ENCODE results near the gene RAPSN. TPM values are rescaled to one million over a fixed set of nuclear protein-coding genes. Genes with fewer than 3 reads are reported as not detected.

Gene RAPSN
- polyA plus RNA-seq, 3 donors = 1.2 TPM; not detected in 2

- Histone ChIP-seq H3K79me2 (ENCODE audit: insufficient read depth, low read length) (peaks cover 40% of the 10 kb centered on the region), H4K20me1 (ENCODE audit: insufficient read depth, low read length) (peaks cover 75% of the 10 kb centered on the region), H2AFZ (ENCODE audit: insufficient read depth, low read depth, low read length, poor library complexity, severe bottlenecking) (no peak overlapping the region), H3K4me3 (replicated peaks in 1 of 3; ENCODE audit: low read depth in 2 of 3, low read length in 3 of 3) (no peak overlapping the region), H3K9ac (ENCODE audit: insufficient read depth, low read length, poor library complexity, severe bottlenecking) (no peak overlapping the region), H3K27me3 (ENCODE audit: control insufficient read depth in 2 of 2, insufficient read depth in 2 of 2, low read length in 2 of 2) (no peaks in the 10 kb centered on the region), H3K27ac (ENCODE audit: low read depth in 1 of 2, low read length in 2 of 2) (peak overlapping the region in 1 of 2 donors; percentile 64), H3K4me1 (ENCODE audit: control insufficient read depth in 1 of 2, insufficient read depth in 2 of 2, low read length in 2 of 2) (peaks cover 16 to 18% of the 10 kb centered on the region in 2 donors), H3K4me2 (replicated peaks; ENCODE audit: extremely low read depth, low read length, poor library complexity, severe bottlenecking) (no peak overlapping the region), H3K36me3 (replicated peaks in 1 of 2; ENCODE audit: control insufficient read depth in 1 of 2, insufficient read depth in 2 of 2, low read length in 2 of 2) (peaks cover 91 to 97% of the 10 kb centered on the region in 2 donors), H3K9me3 (replicated peaks in 1 of 2; ENCODE audit: control insufficient read depth in 1 of 2, insufficient read depth in 1 of 2, low read length in 2 of 2) (no peaks in the 10 kb centered on the region)
- no peak overlapping the region for H3K4me3 Mint-ChIP-seq
- H3K27me3 Mint-ChIP-seq (ENCODE audit: low read depth in 3 of 3) = peaks cover 0 to 2% (median 2%) of the 10 kb centered on the region in 3 donors
- no peak for TF ChIP-seq CTCF (IDR thresholded peaks at IDR 0.05)
- H3K9me3 Mint-ChIP-seq = no peaks in the 10 kb centered on the region
- peaks cover 14% of the 10 kb centered on the region for H3K4me1 Mint-ChIP-seq
- WGBS (ENCODE audit: insufficient coverage) = 100% methylated on average over 1 of the region's 1 CpG
- H3K27ac Mint-ChIP-seq = peak overlapping the region; percentile 57 to 87 (median 78)
- peak in 1 of 3 donors; percentile 41 for DNase-seq
- peaks cover 87 to 93% of the 10 kb centered on the region in 2 donors for H3K36me3 Mint-ChIP-seq
- intact Hi-C loops (cut with micrococcal nuclease) = loop anchor here in 1 of 2 donors (5.0 kb wide), 1 partner anchor 84 kb away; the partner anchor contains the start of gene PTPMT1
These were observed 34.5 kb upstream of the RAPSN start for GRCh38 chr11:47483457-47483856.

GRCh38 chr11:47480762-47481161 lies 31.8 kb upstream of the RAPSN start:
- Histone ChIP-seq H3K9ac (ENCODE audit: insufficient read depth, low read length, poor library complexity, severe bottlenecking) (no peak overlapping the region), H3K27ac (ENCODE audit: low read depth in 1 of 2, low read length in 2 of 2) (peak overlapping the region in 1 of 2 donors; percentile 35), H4K20me1 (ENCODE audit: insufficient read depth, low read length) (peaks cover 84% of the 10 kb centered on the region), H3K79me2 (ENCODE audit: insufficient read depth, low read length) (peaks cover 36% of the 10 kb centered on the region), H3K4me3 (replicated peaks in 1 of 3; ENCODE audit: low read depth in 2 of 3, low read length in 3 of 3) (no peak overlapping the region), H3K27me3 (ENCODE audit: control insufficient read depth in 2 of 2, insufficient read depth in 2 of 2, low read length in 2 of 2) (no peaks in the 10 kb centered on the region), H3K4me1 (ENCODE audit: control insufficient read depth in 1 of 2, insufficient read depth in 2 of 2, low read length in 2 of 2) (peaks cover 16 to 18% of the 10 kb centered on the region in 2 donors), H3K36me3 (replicated peaks in 1 of 2; ENCODE audit: control insufficient read depth in 1 of 2, insufficient read depth in 2 of 2, low read length in 2 of 2) (peaks cover 93 to 97% of the 10 kb centered on the region in 2 donors), H3K4me2 (replicated peaks; ENCODE audit: extremely low read depth, low read length, poor library complexity, severe bottlenecking) (no peak overlapping the region), H3K9me3 (replicated peaks in 1 of 2; ENCODE audit: control insufficient read depth in 1 of 2, insufficient read depth in 1 of 2, low read length in 2 of 2) (no peaks in the 10 kb centered on the region), H2AFZ (ENCODE audit: insufficient read depth, low read depth, low read length, poor library complexity, severe bottlenecking) (no peak overlapping the region)
- H3K4me1 Mint-ChIP-seq = peaks cover 14% of the 10 kb centered on the region
- H3K36me3 Mint-ChIP-seq = peaks cover 87 to 96% of the 10 kb centered on the region in 2 donors
- no peak for TF ChIP-seq CTCF (IDR thresholded peaks at IDR 0.05)
- intact Hi-C loops (cut with micrococcal nuclease) = loop anchor here in 1 of 2 donors (5.0 kb wide), 1 partner anchor 87 kb away; the partner anchor contains the start of gene PTPMT1
- no peak overlapping the region for H3K4me3 Mint-ChIP-seq
- no CpG with 5 or more reads among the region's 6 CpGs for WGBS (ENCODE audit: insufficient coverage)
- no peaks in the 10 kb centered on the region for H3K9me3 Mint-ChIP-seq
- DNase-seq = peak in 2 of 3 donors; percentile 10 to 32
- peak overlapping the region in 1 of 7 donors; percentile 79 for H3K27ac Mint-ChIP-seq
- peaks cover 0 to 2% (median 2%) of the 10 kb centered on the region in 3 donors for H3K27me3 Mint-ChIP-seq (ENCODE audit: low read depth in 3 of 3)
